MM.1S (cell line): Measurements from ENCODE around the gene BPIFA1.

Experiments
- DNase-seq: peaks from one replicate; pipeline ENCODE4 v3.0.0-alpha.2; 2015
- H2AFZ ChIP-seq: fragments of 300-600 bp; sonication (generic); 2 replicates; pipeline ENCODE4 v1.6.0; 2016; ENCODE audit warnings: antibody characterized with exemption, low read length
- H3F3A ChIP-seq: fragments of 300-600 bp; sonication (generic); 2 replicates; pipeline ENCODE4 v1.6.1; 2016; ENCODE audit warnings: mild to moderate bottlenecking, antibody characterized with exemption, low read length, moderate library complexity, mixed read lengths; ENCODE audit not compliant: insufficient read depth
- H3K27ac ChIP-seq: fragments of 300-600 bp; sonication (generic); 2 replicates; pipeline ENCODE4 v1.5.1; 2016; ENCODE audit warnings: mild to moderate bottlenecking, low read length
- H3K27me3 ChIP-seq: fragments of 300-600 bp; sonication (generic); replicated peaks from 2 replicates; pipeline ENCODE4 v1.6.0; 2016; ENCODE audit warnings: low read length; ENCODE audit not compliant: insufficient read depth
- H3K36me3 ChIP-seq: fragments of 300-600 bp; sonication (generic); replicated peaks from 2 replicates; pipeline ENCODE4 v1.6.1; 2016; ENCODE audit warnings: mild to moderate bottlenecking, low read length, mixed read lengths; ENCODE audit not compliant: insufficient read depth
- H3K4me1 ChIP-seq: fragments of 300-600 bp; sonication (generic); 2 replicates; pipeline ENCODE4 v1.6.1; 2016; ENCODE audit warnings: low read length, mixed read lengths
- H3K4me2 ChIP-seq: fragments of 300-600 bp; sonication (generic); 2 replicates; pipeline ENCODE4 v1.6.0; 2016; ENCODE audit warnings: low read depth, low read length
- H3K4me3 ChIP-seq: fragments of 300-600 bp; sonication (generic); 2 replicates; pipeline ENCODE4 v1.5.1; 2016; ENCODE audit warnings: low read length, mixed read lengths
- H3K79me2 ChIP-seq: fragments of 300-600 bp; sonication (generic); 2 replicates; pipeline ENCODE4 v1.6.1; 2016; ENCODE audit warnings: mixed run types, low read length, mixed read lengths
- H3K9ac ChIP-seq: fragments of 300-600 bp; sonication (generic); 2 replicates; pipeline ENCODE4 v1.6.1; 2016; ENCODE audit warnings: low read length, mixed read lengths
- H3K9me2 ChIP-seq: fragments of 300-600 bp; sonication (generic); replicated peaks from 2 replicates; pipeline ENCODE4 v1.6.1; 2016; ENCODE audit warnings: mild to moderate bottlenecking, low read length, mixed read lengths; ENCODE audit not compliant: insufficient read depth
- H3K9me3 ChIP-seq: fragments of 300-600 bp; sonication (generic); replicated peaks from 2 replicates; pipeline ENCODE4 v1.6.1; 2016; ENCODE audit warnings: mild to moderate bottlenecking, low read length, mixed read lengths; ENCODE audit not compliant: insufficient read depth
- H4K20me1 ChIP-seq: fragments of 300-600 bp; sonication (generic); 2 replicates; pipeline ENCODE4 v1.6.1; 2016; ENCODE audit warnings: mild to moderate bottlenecking, low read length, moderate library complexity, mixed read lengths; ENCODE audit not compliant: insufficient read depth
- EZH2 ChIP-seq: fragments of 300-600 bp; sonication (generic); optimal IDR thresholded peaks from 2 replicates; pipeline ENCODE3; 2017; ENCODE audit warnings: low read depth, mild to moderate bottlenecking, antibody characterized with exemption, low read length, mixed read lengths
- EZH2phosphoT487 ChIP-seq: fragments of 300-600 bp; sonication (generic); IDR thresholded peaks from 2 replicates; pipeline ENCODE4 v1.6.1; 2018; ENCODE audit warnings: antibody characterized with exemption, low read length
- TF ChIP-seq, protein P1 (sequence below): fragments of 300-600 bp; sonication (generic); IDR thresholded peaks from 2 replicates; pipeline ENCODE4 v1.5.1; 2016; ENCODE audit warnings: antibody characterized with exemption, low read length, mixed read lengths

Gene BPIFA1

DNA sequence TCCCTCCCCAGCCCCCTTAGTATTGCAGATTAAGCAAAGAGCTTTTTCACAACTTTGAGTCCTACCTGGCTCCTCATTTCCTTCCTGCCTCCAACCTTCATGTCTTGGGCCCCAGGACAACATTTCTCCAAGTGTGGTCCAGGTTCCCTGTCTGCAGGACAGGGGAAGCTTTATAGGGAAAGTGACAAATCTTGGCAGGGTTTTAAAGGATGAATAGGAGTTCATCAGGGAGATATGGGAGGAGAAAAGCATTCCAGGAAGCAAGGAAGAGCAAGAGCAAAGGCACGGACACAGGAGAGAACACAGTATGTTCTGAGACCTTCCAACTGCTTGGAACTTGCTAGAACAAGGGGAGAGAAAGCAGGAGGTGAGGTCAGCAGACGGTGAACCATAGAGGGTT lies 49.1 kb downstream of the BPIFA1 start:
- no peak overlapping the region for H3K27ac ChIP-seq
- no peak for DNase-seq
- no peaks in the 10 kb centered on the region for H3K36me3 ChIP-seq
- H3K4me2 ChIP-seq = no peak overlapping the region
- H3K9me3 ChIP-seq = no peaks in the 10 kb centered on the region
- H3F3A ChIP-seq = no peaks in the 10 kb centered on the region
- peaks cover 86% of the 10 kb centered on the region for H3K27me3 ChIP-seq
- no peaks in the 10 kb centered on the region for H3K4me1 ChIP-seq
- no peaks in the 10 kb centered on the region for H3K9me2 ChIP-seq
- H2AFZ ChIP-seq = no peak overlapping the region
- no peaks in the 10 kb centered on the region for H4K20me1 ChIP-seq
- H3K79me2 ChIP-seq = no peaks in the 10 kb centered on the region
- H3K9ac ChIP-seq = no peak overlapping the region
- H3K4me3 ChIP-seq = no peak overlapping the region
- TF ChIP-seq EZH2 (no peak), EZH2phosphoT487 (no peak)
- TF ChIP-seq, protein P1, sequence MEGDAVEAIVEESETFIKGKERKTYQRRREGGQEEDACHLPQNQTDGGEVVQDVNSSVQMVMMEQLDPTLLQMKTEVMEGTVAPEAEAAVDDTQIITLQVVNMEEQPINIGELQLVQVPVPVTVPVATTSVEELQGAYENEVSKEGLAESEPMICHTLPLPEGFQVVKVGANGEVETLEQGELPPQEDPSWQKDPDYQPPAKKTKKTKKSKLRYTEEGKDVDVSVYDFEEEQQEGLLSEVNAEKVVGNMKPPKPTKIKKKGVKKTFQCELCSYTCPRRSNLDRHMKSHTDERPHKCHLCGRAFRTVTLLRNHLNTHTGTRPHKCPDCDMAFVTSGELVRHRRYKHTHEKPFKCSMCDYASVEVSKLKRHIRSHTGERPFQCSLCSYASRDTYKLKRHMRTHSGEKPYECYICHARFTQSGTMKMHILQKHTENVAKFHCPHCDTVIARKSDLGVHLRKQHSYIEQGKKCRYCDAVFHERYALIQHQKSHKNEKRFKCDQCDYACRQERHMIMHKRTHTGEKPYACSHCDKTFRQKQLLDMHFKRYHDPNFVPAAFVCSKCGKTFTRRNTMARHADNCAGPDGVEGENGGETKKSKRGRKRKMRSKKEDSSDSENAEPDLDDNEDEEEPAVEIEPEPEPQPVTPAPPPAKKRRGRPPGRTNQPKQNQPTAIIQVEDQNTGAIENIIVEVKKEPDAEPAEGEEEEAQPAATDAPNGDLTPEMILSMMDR = no peak

DNA sequence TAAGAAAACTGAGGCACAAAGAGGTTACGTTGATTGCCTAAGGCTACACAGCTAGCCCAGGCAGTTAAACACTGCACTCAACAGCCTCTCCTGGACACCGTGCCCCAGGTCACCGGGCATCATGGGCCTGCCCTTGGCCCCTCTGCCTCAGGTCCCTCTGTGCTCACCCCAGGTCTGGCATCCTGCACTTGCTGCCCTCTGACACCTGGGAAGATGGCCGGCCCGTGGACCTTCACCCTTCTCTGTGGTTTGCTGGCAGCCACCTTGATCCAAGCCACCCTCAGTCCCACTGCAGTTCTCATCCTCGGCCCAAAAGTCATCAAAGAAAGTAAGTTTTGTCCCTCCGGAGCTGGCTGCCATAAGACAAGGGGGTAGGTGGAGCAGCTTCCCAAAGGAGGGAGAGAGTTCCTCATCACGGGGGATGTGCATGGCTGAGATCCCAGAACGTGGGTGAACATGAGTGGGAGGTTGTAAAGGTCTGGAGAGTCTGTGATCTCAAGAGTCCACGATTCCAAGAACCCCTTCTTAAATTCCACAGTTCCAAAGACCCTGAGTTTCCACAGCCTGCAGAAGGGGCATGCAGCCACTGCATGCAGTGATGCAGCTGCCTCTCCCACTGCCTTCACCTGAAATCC lies 50.2 kb downstream of the BPIFA1 start:
- no peak for DNase-seq
- H3K9me2 ChIP-seq = no peaks in the 10 kb centered on the region
- H3K27me3 ChIP-seq = peaks cover 92% of the 10 kb centered on the region
- TF ChIP-seq EZH2phosphoT487 (no peak), EZH2 (no peak)
- TF ChIP-seq, protein P1 = no peak
- H3K4me2 ChIP-seq = no peak overlapping the region
- H3K27ac ChIP-seq = no peak overlapping the region
- H2AFZ ChIP-seq = no peak overlapping the region
- no peaks in the 10 kb centered on the region for H3K4me1 ChIP-seq
- H3K9me3 ChIP-seq = no peaks in the 10 kb centered on the region
- no peak overlapping the region for H3K4me3 ChIP-seq
- H3F3A ChIP-seq = no peaks in the 10 kb centered on the region
- H3K36me3 ChIP-seq = no peaks in the 10 kb centered on the region
- no peaks in the 10 kb centered on the region for H4K20me1 ChIP-seq
- no peak overlapping the region for H3K9ac ChIP-seq
- H3K79me2 ChIP-seq = no peaks in the 10 kb centered on the region

DNA sequence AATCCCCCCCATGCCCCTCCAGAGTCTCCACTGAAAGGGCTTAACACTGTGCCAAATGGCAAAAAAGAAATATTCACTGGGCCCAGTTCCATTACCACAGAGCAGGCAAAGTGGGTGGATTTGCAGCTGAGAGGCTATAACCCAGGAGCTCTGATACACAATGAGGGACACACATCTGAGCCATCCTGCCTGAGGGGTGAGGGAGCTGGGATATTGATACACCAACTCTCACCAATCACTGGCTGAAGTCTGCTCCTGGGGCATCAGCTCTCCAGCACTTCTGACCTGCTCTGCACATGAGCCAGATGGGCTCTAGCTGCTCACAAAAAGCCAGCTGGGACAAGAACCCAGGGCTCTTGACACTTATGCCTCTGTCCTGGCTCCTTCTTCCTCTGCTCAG lies 52.1 kb downstream of the BPIFA1 start:
- Histone ChIP-seq H3F3A (no peaks in the 10 kb centered on the region), H3K27me3 (peaks cover 90% of the 10 kb centered on the region), H3K27ac (no peak overlapping the region), H3K79me2 (no peaks in the 10 kb centered on the region), H3K4me3 (no peak overlapping the region), H3K4me1 (no peaks in the 10 kb centered on the region), H3K4me2 (no peak overlapping the region), H2AFZ (no peak overlapping the region), H3K36me3 (no peaks in the 10 kb centered on the region), H3K9me2 (no peaks in the 10 kb centered on the region), H3K9ac (no peak overlapping the region), H3K9me3 (no peaks in the 10 kb centered on the region), H4K20me1 (no peaks in the 10 kb centered on the region)
- no peak for DNase-seq
- TF ChIP-seq, protein P1 = no peak
- TF ChIP-seq EZH2 (no peak), EZH2phosphoT487 (no peak)
